Astrocyte of the spinal cord (primary cell): ENCODE measurements around the gene CCDC158.

Experiments used
- DNase-seq: peaks from one replicate; pipeline ENCODE4 v3.0.0; 2011; ENCODE audit warnings: low read depth, low spot score
- H3K4me3 ChIP-seq: 2 replicates; pipeline ENCODE4 v1.5.1; 2011; ENCODE audit warnings: low read depth, mild to moderate bottlenecking, low read length, moderate library complexity
- in situ Hi-C: cut with HindIII; loops from 2 replicates; pipeline ENCODE4 v1.10.0; 2017; ENCODE audit warnings: low sequenced_read_pairs
- TF ChIP-seq, protein P1 (sequence below): IDR thresholded peaks from 2 replicates; pipeline ENCODE4 v1.5.1; 2012; ENCODE audit warnings: low read depth, mild to moderate bottlenecking, low read length, inconsistent platforms

Gene CCDC158

DNA sequence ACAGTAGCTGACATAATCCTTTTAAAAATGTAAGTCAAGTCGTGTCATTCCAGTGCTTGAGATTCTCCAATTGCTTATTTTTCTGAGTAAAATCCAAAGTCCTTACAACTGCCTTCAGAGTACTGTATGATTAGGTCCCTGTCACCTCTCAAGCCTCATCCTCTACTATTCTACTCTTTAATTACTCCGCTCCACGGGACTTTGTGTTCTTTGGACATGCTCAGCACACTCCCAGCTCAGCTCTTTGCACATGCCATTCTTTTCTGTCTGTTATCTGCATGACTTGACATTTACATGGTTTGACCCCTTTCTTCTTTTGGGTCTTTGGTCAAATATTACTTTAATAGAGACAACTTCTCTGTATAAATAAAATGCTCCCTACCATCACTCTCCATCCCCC, 154.3 kb downstream of the CCDC158 start:
- no peak for DNase-seq
- TF ChIP-seq, protein P1, sequence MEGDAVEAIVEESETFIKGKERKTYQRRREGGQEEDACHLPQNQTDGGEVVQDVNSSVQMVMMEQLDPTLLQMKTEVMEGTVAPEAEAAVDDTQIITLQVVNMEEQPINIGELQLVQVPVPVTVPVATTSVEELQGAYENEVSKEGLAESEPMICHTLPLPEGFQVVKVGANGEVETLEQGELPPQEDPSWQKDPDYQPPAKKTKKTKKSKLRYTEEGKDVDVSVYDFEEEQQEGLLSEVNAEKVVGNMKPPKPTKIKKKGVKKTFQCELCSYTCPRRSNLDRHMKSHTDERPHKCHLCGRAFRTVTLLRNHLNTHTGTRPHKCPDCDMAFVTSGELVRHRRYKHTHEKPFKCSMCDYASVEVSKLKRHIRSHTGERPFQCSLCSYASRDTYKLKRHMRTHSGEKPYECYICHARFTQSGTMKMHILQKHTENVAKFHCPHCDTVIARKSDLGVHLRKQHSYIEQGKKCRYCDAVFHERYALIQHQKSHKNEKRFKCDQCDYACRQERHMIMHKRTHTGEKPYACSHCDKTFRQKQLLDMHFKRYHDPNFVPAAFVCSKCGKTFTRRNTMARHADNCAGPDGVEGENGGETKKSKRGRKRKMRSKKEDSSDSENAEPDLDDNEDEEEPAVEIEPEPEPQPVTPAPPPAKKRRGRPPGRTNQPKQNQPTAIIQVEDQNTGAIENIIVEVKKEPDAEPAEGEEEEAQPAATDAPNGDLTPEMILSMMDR, result no peak
- no peak overlapping the region for H3K4me3 ChIP-seq
- in situ Hi-C loops, result no loop called here

DNA sequence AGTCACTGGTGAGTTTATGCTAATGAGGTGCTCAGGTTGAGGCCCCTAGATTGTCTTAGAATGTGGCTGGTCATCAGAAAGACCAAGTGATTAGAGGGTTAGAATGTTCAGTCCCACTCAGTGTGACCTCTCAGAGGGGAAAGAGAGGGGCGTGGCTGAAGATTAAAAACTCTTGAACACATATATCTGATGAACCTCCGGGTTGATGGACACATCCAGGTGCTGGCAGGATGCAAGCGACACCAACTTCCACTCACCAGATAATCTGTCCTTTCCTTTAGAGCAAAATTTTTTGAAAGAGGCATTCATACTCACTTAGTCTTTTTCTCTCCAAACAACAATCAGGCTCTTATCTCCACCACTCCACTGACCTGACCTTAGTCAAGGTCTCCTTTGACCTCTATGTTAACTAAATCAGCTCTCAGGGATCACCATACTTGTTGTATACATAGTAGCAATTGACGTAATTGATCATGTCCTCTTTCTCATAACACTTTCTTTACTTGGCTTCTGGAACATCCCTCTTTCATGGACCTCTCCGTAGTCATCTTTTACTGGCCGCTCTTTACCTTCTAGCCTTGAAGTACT, 155.2 kb downstream of the CCDC158 start:
- DNase-seq, result no peak
- TF ChIP-seq, protein P1, result no peak
- in situ Hi-C loops, result no loop called here
- no peak overlapping the region for H3K4me3 ChIP-seq
